NT2/D1 (cell line): ENCODE measurements around the gene RAMP3.

ENCODE experiments used
- DNase-seq: peaks from one replicate; pipeline ENCODE4 v3.0.0-alpha.2; 2011; ENCODE audit warnings: low read depth, low spot score
- H3K27me3 ChIP-seq: 2 replicates; pipeline ENCODE4 v1.6.0; 2011; ENCODE audit warnings: mild to moderate bottlenecking; ENCODE audit not compliant: insufficient read length, insufficient read depth
- H3K36me3 ChIP-seq: 2 replicates; pipeline ENCODE4 v1.6.1; 2011; ENCODE audit warnings: mild to moderate bottlenecking, low read length, mixed read lengths; ENCODE audit not compliant: insufficient read depth, insufficient read length
- H3K4me1 ChIP-seq: 2 replicates; pipeline ENCODE4 v1.5.1; 2011; ENCODE audit not compliant: insufficient read depth, insufficient read length
- H3K4me3 ChIP-seq: 2 replicates; pipeline ENCODE4 v1.5.1; 2011; ENCODE audit warnings: low read depth; ENCODE audit not compliant: insufficient read length
- H3K9ac ChIP-seq: 2 replicates; pipeline ENCODE4 v1.6.0; 2011; ENCODE audit warnings: low read depth; ENCODE audit not compliant: insufficient read length
- H3K9me3 ChIP-seq: 2 replicates; pipeline ENCODE4 v1.5.1; 2011; ENCODE audit warnings: mild to moderate bottlenecking, low read length; ENCODE audit not compliant: insufficient read depth
- SUZ12 ChIP-seq: IDR thresholded peaks from 2 replicates; pipeline ENCODE4 v1.6.1; 2011; ENCODE audit not compliant: insufficient read length, insufficient read depth; ENCODE audit errors: extremely low read depth
- YY1 ChIP-seq: IDR thresholded peaks from 2 replicates; pipeline ENCODE4 v1.6.1; 2011; ENCODE audit not compliant: insufficient read length, insufficient read depth
- ZNF274 ChIP-seq: IDR thresholded peaks from 2 replicates; pipeline ENCODE4 v1.6.1; 2011; ENCODE audit warnings: mild to moderate bottlenecking, low read depth, low read length

RAMP3 gene

GRCh38 chr7:45181286-45181960 lies 23.8 kb downstream of the RAMP3 start:
- no peaks in the 10 kb centered on the region for H3K36me3 ChIP-seq
- H3K9ac ChIP-seq, result no peak overlapping the region
- H3K4me1 ChIP-seq, result peaks cover 7% of the 10 kb centered on the region
- H3K9me3 ChIP-seq, result no peaks in the 10 kb centered on the region
- no peak for DNase-seq
- no peak for TF ChIP-seq ZNF274
- TF ChIP-seq SUZ12, result no peak
- TF ChIP-seq YY1, result no peak
- peaks cover 4% of the 10 kb centered on the region for H3K27me3 ChIP-seq
- H3K4me3 ChIP-seq, result no peak overlapping the region

- H3K9me3 ChIP-seq, result no peaks in the 10 kb centered on the region
- H3K36me3 ChIP-seq, result no peaks in the 10 kb centered on the region
- no peak for DNase-seq
- H3K4me1 ChIP-seq, result peaks cover 7% of the 10 kb centered on the region
- H3K4me3 ChIP-seq, result no peak overlapping the region
- no peak overlapping the region for H3K9ac ChIP-seq
- TF ChIP-seq ZNF274 (no peak), YY1 (no peak), SUZ12 (no peak)
- peaks cover 4% of the 10 kb centered on the region for H3K27me3 ChIP-seq
These were observed 24.6 kb downstream of the RAMP3 start for GRCh38 chr7:45181991-45182855.

- Histone ChIP-seq H3K4me1 (peaks cover 9% of the 10 kb centered on the region), H3K9me3 (no peaks in the 10 kb centered on the region), H3K36me3 (no peaks in the 10 kb centered on the region), H3K4me3 (no peak overlapping the region), H3K27me3 (peaks cover 4% of the 10 kb centered on the region), H3K9ac (no peak overlapping the region)
- no peak for TF ChIP-seq SUZ12
- no peak for TF ChIP-seq YY1
- TF ChIP-seq ZNF274, result no peak
- DNase-seq, result no peak
These were observed 25.5 kb downstream of the RAMP3 start for GRCh38 chr7:45182856-45183710.

GRCh38 chr7:45183711-45184210 lies 26.2 kb downstream of the RAMP3 start:
- peaks cover 4% of the 10 kb centered on the region for H3K27me3 ChIP-seq
- H3K36me3 ChIP-seq, result no peaks in the 10 kb centered on the region
- no peak for DNase-seq
- TF ChIP-seq YY1 (no peak), SUZ12 (no peak), ZNF274 (no peak)
- no peak overlapping the region for H3K9ac ChIP-seq
- no peak overlapping the region for H3K4me3 ChIP-seq
- H3K4me1 ChIP-seq, result peaks cover 9% of the 10 kb centered on the region
- no peaks in the 10 kb centered on the region for H3K9me3 ChIP-seq

DNA sequence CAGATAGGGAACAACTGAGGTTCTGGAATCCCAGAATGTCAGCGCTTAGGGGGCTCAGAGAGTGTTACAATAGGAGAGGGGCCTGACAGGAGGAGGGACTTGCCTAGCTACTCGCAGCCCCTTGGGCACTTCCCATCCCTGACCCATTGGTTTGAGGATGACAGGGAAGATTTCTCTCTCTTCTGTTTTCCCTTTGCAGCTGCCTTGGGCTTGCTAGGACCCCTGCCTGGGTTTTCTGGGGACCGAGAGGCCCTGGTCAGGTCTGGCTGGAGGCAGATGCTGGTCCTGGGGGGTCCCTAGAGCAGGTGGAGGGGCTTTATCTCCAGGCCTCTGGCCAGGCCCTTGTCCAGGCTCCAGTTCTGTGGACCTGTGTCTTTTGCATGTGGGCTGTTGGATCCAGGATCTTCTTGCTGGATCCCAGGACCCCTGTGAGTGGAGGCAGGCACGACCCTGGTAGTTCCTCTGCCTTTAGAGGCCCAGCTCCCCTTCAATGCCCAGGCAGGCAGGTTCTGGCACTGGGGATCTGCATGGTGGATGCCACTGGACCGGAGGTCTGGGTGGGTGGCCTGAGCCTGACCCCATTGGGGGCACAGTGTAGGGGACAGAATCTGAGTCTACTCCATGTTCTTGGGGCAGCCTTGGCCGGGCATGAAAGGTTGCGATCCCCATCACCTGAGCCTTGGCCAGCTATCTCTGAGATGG lies 26.9 kb downstream of the RAMP3 start:
- H3K4me3 ChIP-seq, result no peak overlapping the region
- peaks cover 9% of the 10 kb centered on the region for H3K4me1 ChIP-seq
- no peaks in the 10 kb centered on the region for H3K9me3 ChIP-seq
- TF ChIP-seq ZNF274 (no peak), SUZ12 (no peak), YY1 (no peak)
- H3K36me3 ChIP-seq, result no peaks in the 10 kb centered on the region
- no peak for DNase-seq
- no peak overlapping the region for H3K9ac ChIP-seq
- no peaks in the 10 kb centered on the region for H3K27me3 ChIP-seq

DNA sequence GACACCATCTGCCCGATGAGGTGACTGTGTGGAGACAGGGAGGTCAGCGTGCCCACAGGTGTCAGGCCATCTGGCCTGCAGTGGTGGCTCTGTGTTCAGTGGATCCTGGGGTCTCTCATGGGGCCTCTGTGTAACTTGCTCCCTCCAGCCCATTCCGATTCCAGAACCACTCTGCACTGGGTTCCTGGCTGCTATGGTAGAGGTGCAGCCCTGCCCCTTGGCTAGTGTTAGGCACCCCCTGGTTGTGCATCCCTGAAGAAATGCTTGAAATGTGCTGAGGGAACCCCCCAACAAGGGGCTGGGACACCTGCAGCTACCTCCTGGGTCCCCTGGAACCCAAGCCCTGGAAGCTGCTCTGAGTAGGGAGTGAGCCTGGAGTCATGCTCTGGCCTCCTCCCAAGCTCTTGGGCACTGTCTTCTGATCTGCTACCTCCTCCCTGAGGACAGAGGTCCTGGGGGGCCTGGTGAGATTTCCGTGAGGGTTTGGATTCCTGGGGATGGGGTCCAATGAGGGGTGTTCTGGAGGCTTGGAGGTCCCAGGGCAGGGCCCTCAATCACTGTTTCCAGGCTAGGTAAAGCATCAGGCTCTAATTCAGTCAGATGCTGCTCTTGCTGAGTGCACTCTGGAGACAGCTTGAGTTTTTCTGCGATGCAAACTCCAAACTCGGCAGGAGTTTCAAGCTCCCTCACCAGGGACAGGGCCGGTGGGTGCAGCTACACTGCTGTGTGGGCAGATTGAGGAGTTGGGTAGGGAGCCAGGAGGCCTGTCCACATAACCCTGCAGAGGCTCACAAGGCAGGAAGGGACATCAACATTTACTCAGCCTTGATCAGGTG lies 27.7 kb downstream of the RAMP3 start:
- H3K27me3 ChIP-seq, result no peaks in the 10 kb centered on the region
- H3K4me3 ChIP-seq, result no peak overlapping the region
- H3K9ac ChIP-seq, result no peak overlapping the region
- no peak for DNase-seq
- no peaks in the 10 kb centered on the region for H3K36me3 ChIP-seq
- TF ChIP-seq ZNF274, result no peak
- no peak for TF ChIP-seq YY1
- no peak for TF ChIP-seq SUZ12
- H3K9me3 ChIP-seq, result no peaks in the 10 kb centered on the region
- peaks cover 9% of the 10 kb centered on the region for H3K4me1 ChIP-seq
